Iris pigment epithelial cell (primary cell): ENCODE results near the gene REPS2.
"Not testable (repeated sequence)": the region's sequence is repeated elsewhere in the genome, so short reads cannot be mapped to it uniquely, and the experiment has no call there.

Experiments used
- DNase-seq: peaks from one replicate; pipeline ENCODE4 v3.0.0-alpha.2; 2011; ENCODE audit warnings: low read depth

REPS2 gene

GRCh38 chrX:16946361-16946964 is at the start of gene REPS2:
Gene REPS2, plus strand, starts transcription at chrX:16946658. Its CDS starts 204 bp downstream, at chrX:16946862.
- peak; percentile 53 for DNase-seq

- no peak for DNase-seq
These were observed 49.0 kb upstream of the REPS2 start for GRCh38 chrX:16897445-16897844.

GRCh38 chrX:16903274-16904022 is 43.0 kb upstream of the REPS2 start:
- no peak for DNase-seq

GRCh38 chrX:16910376-16910775 is 36.1 kb upstream of the REPS2 start:
- DNase-seq: no peak

- DNase-seq: no peak
These were observed 32.4 kb upstream of the REPS2 start for GRCh38 chrX:16914058-16914457.

GRCh38 chrX:16916561-16916960 is 29.9 kb upstream of the REPS2 start:
- DNase-seq: no peak

- no peak for DNase-seq
These were observed 29.3 kb upstream of the REPS2 start for GRCh38 chrX:16917120-16917519.

- DNase-seq: no peak
These were observed 27.5 kb upstream of the REPS2 start for GRCh38 chrX:16918979-16919378.

- no peak for DNase-seq
These were observed 26.4 kb upstream of the REPS2 start for GRCh38 chrX:16920075-16920474.

- DNase-seq: no peak
These were observed 23.3 kb upstream of the REPS2 start for GRCh38 chrX:16923157-16923556.

GRCh38 chrX:16924631-16925480 is 21.6 kb upstream of the REPS2 start:
- DNase-seq: no peak

GRCh38 chrX:16930392-16930791 is 16.1 kb upstream of the REPS2 start:
- peak; percentile 17 for DNase-seq

GRCh38 chrX:16931371-16931770 is 15.1 kb upstream of the REPS2 start:
- no peak for DNase-seq

GRCh38 chrX:16931855-16932575 is 14.4 kb upstream of the REPS2 start:
- DNase-seq: no peak

GRCh38 chrX:16934185-16934584 is 12.3 kb upstream of the REPS2 start:
- DNase-seq: no peak

- no peak for DNase-seq
These were observed 609 bp downstream of the REPS2 start for GRCh38 chrX:16946971-16947562.

- no peak for DNase-seq
These were observed 4.0 kb downstream of the REPS2 start for GRCh38 chrX:16950423-16950822.

GRCh38 chrX:16953606-16954211 is 7.3 kb downstream of the REPS2 start:
- no peak for DNase-seq

- DNase-seq: no peak
These were observed 11.3 kb downstream of the REPS2 start for GRCh38 chrX:16957751-16958150.

GRCh38 chrX:16958356-16958755 is 11.9 kb downstream of the REPS2 start:
- DNase-seq: no peak

- not testable (repeated sequence) for DNase-seq
These were observed 16.2 kb downstream of the REPS2 start for GRCh38 chrX:16962661-16963060.
